Measurements from ENCODE around the gene TEX53.

Gene TEX53

GRCh38 chr9:114693248-114693855 lies 35.7 kb upstream of the TEX53 start:
- Histone ChIP-seq H3K27me3 (ENCODE audit: insufficient read depth, low read depth) (peaks cover 43% of the 10 kb centered on the region), H4K20me1 (ENCODE audit: insufficient read depth) (no peaks in the 10 kb centered on the region), H3K36me3 (ENCODE audit: insufficient read depth) (no peaks in the 10 kb centered on the region), H3K27ac (no peak overlapping the region), H2AFZ (ENCODE audit: low read depth) (no peak overlapping the region), H3K4me1 (ENCODE audit: low read depth, poor library complexity, severe bottlenecking) (peaks cover 64% of the 10 kb centered on the region), H3K4me2 (no peak overlapping the region), H3K9ac (no peak overlapping the region), H3K79me2 (ENCODE audit: insufficient read depth, low read depth) (no peaks in the 10 kb centered on the region), H3K4me3 (IDR thresholded peaks at IDR 0.05; ENCODE audit: insufficient read depth, low read depth, low read length) (no peak overlapping the region)
- no peak for TF ChIP-seq CTCF (conservative IDR thresholded peaks at IDR 0.05; ENCODE audit: low read depth, low read length)

- TF ChIP-seq CTCF (conservative IDR thresholded peaks at IDR 0.05; ENCODE audit: low read depth, low read length) = no peak
- H3K9ac ChIP-seq = no peak overlapping the region
- no peak overlapping the region for H3K27ac ChIP-seq
- no peaks in the 10 kb centered on the region for H4K20me1 ChIP-seq (ENCODE audit: insufficient read depth)
- no peak overlapping the region for H3K4me3 ChIP-seq (IDR thresholded peaks at IDR 0.05; ENCODE audit: insufficient read depth, low read depth, low read length)
- H3K79me2 ChIP-seq (ENCODE audit: insufficient read depth, low read depth) = no peaks in the 10 kb centered on the region
- no peaks in the 10 kb centered on the region for H3K36me3 ChIP-seq (ENCODE audit: insufficient read depth)
- no peak overlapping the region for H2AFZ ChIP-seq (ENCODE audit: low read depth)
- peak overlapping the region; percentile 32; the same call in 1 of the 2 replicates for H3K4me2 ChIP-seq
- H3K4me1 ChIP-seq (ENCODE audit: low read depth, poor library complexity, severe bottlenecking) = peaks cover 52% of the 10 kb centered on the region
- peaks cover 34% of the 10 kb centered on the region for H3K27me3 ChIP-seq (ENCODE audit: insufficient read depth, low read depth)
Measured at GRCh38 chr9:114691956-114692295, 34.3 kb upstream of the TEX53 start.

- Histone ChIP-seq H3K4me2 (peak overlapping the region; percentile 32), H3K27ac (no peak overlapping the region), H3K4me3 (IDR thresholded peaks at IDR 0.05; ENCODE audit: insufficient read depth, low read depth, low read length) (no peak overlapping the region)
Measured at GRCh38 chr9:114691046-114691955, 33.7 kb upstream of the TEX53 start.

GRCh38 chr9:114690308-114690707 lies 32.7 kb upstream of the TEX53 start:
- Histone ChIP-seq H2AFZ (ENCODE audit: low read depth) (no peak overlapping the region), H3K4me3 (IDR thresholded peaks at IDR 0.05; ENCODE audit: insufficient read depth, low read depth, low read length) (no peak overlapping the region), H3K36me3 (ENCODE audit: insufficient read depth) (no peaks in the 10 kb centered on the region), H3K27ac (no peak overlapping the region), H3K4me2 (peak overlapping the region; percentile 32), H3K27me3 (ENCODE audit: insufficient read depth, low read depth) (peaks cover 34% of the 10 kb centered on the region), H4K20me1 (ENCODE audit: insufficient read depth) (no peaks in the 10 kb centered on the region), H3K79me2 (ENCODE audit: insufficient read depth, low read depth) (no peaks in the 10 kb centered on the region), H3K4me1 (ENCODE audit: low read depth, poor library complexity, severe bottlenecking) (peaks cover 35% of the 10 kb centered on the region), H3K9ac (no peak overlapping the region)
- TF ChIP-seq CTCF (conservative IDR thresholded peaks at IDR 0.05; ENCODE audit: low read depth, low read length) = no peak

More at GRCh38 chr9:114691046-114691955, 33.7 kb upstream of the TEX53 start:
- TF ChIP-seq CTCF (conservative IDR thresholded peaks at IDR 0.05; ENCODE audit: low read depth, low read length) = no peak
- Histone ChIP-seq H3K27me3 (ENCODE audit: insufficient read depth, low read depth) (peaks cover 34% of the 10 kb centered on the region), H4K20me1 (ENCODE audit: insufficient read depth) (no peaks in the 10 kb centered on the region), H3K4me1 (ENCODE audit: low read depth, poor library complexity, severe bottlenecking) (peaks cover 45% of the 10 kb centered on the region), H2AFZ (ENCODE audit: low read depth) (no peak overlapping the region), H3K36me3 (ENCODE audit: insufficient read depth) (no peaks in the 10 kb centered on the region), H3K9ac (no peak overlapping the region), H3K79me2 (ENCODE audit: insufficient read depth, low read depth) (no peaks in the 10 kb centered on the region)
